Measurements from ENCODE around the gene HSD3B1.
"Not testable (repeated sequence)": the region's sequence is repeated elsewhere in the genome, so short reads cannot be mapped to it uniquely, and the experiment has no call there.

The HSD3B1 gene

DNA sequence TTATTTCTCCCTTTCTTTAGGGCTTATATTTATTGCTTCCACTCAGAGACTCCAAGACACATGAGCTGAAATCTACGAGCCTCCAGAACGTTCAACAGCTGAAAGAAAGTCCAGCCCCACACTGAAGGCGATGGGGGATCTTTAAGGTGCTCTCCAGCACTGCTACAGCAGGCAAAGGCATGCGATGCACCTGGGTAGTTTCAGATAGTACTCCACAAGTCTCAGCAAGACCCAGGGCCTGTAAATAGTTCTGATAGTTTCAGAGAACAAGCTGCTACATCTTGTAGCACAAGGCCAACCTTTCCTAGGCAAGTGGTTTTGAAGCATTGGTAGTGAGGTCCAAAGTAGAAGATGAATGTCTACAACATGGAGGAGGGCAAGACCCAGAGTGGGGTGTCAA, 2.2 kb upstream of the HSD3B1 start:
- H3K9ac ChIP-seq (ENCODE audit: low read depth, low read length) = no peak overlapping the region
- peaks cover 11% of the 10 kb centered on the region for H3K27me3 ChIP-seq (ENCODE audit: control insufficient read depth, insufficient read depth, low read length)
- H3K36me3 ChIP-seq (ENCODE audit: insufficient read depth, low read length) = no peaks in the 10 kb centered on the region
- H3K9me3 ChIP-seq (replicated peaks; ENCODE audit: low read length) = no peaks in the 10 kb centered on the region
- no peak overlapping the region for H3K4me2 ChIP-seq (ENCODE audit: low read length)
- no peaks in the 10 kb centered on the region for H3K4me1 ChIP-seq (ENCODE audit: control insufficient read depth, insufficient read depth, low read length)
- H3K4me3 ChIP-seq (ENCODE audit: low read length) = no peak overlapping the region

DNA sequence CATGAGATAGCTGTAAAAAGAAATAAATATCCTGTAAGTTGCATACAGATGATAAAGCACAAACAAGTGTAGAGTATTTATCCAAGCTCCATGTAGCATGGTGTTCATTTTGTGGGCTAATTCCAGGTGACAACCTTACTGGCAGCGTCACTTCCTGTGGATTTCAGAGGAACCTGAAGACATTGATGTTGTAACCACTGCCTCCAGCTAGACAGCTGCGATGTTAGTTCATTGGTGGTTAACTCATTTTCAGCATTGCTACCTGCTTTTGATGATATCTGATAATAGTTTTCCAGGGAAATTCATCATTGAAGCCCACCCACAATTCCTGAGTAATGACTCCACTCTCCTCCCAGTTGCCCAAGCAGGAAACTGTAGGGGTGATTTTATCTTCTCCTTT, 3.0 kb downstream of the HSD3B1 start:
- H3K4me3 ChIP-seq (ENCODE audit: low read length) = no peak overlapping the region

DNA sequence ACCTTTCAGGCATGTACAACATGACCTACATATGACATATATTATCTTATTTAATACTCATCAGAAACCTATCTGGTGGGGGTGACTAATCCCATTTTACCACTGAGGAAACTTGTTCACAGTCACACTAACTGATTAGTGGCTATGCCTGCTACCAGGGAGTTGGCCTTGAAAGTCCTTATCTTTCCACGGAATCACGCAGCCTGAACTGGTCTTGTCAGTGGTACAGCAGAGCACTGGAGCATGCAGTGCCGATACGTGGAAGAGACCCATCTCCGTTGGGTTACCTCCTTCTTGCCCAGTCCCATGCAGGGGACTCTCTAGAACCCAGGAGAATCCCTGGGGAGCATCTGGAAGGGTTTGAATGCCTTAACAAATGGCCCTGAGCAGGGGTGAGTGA, 8.2 kb downstream of the HSD3B1 start:
- Histone ChIP-seq H3K4me1 (ENCODE audit: control insufficient read depth, insufficient read depth, low read length) (no peaks in the 10 kb centered on the region), H3K4me2 (ENCODE audit: low read length) (no peak overlapping the region), H3K9me3 (replicated peaks; ENCODE audit: low read length) (no peaks in the 10 kb centered on the region), H3K4me3 (ENCODE audit: low read length) (no peak overlapping the region), H3K27me3 (ENCODE audit: control insufficient read depth, insufficient read depth, low read length) (no peaks in the 10 kb centered on the region), H3K36me3 (ENCODE audit: insufficient read depth, low read length) (no peaks in the 10 kb centered on the region), H3K9ac (ENCODE audit: low read depth, low read length) (no peak overlapping the region)

More for the DNA sequence above, 3.0 kb downstream of the HSD3B1 start:
- H3K9me3 ChIP-seq (replicated peaks; ENCODE audit: low read length) = no peaks in the 10 kb centered on the region
- H3K27me3 ChIP-seq (ENCODE audit: control insufficient read depth, insufficient read depth, low read length) = peaks cover 11% of the 10 kb centered on the region
- no peaks in the 10 kb centered on the region for H3K4me1 ChIP-seq (ENCODE audit: control insufficient read depth, insufficient read depth, low read length)
- no peak overlapping the region for H3K4me2 ChIP-seq (ENCODE audit: low read length)
- H3K36me3 ChIP-seq (ENCODE audit: insufficient read depth, low read length) = no peaks in the 10 kb centered on the region
- H3K9ac ChIP-seq (ENCODE audit: low read depth, low read length) = no peak overlapping the region

- Histone ChIP-seq H3K4me2 (ENCODE audit: low read length) (no peak overlapping the region), H3K27me3 (ENCODE audit: control insufficient read depth, insufficient read depth, low read length) (no peaks in the 10 kb centered on the region), H3K36me3 (ENCODE audit: insufficient read depth, low read length) (no peaks in the 10 kb centered on the region), H3K4me3 (ENCODE audit: low read length) (no peak overlapping the region), H3K4me1 (ENCODE audit: control insufficient read depth, insufficient read depth, low read length) (no peaks in the 10 kb centered on the region), H3K9ac (ENCODE audit: low read depth, low read length) (no peak overlapping the region), H3K9me3 (replicated peaks; ENCODE audit: low read length) (no peaks in the 10 kb centered on the region)
Measured at GRCh38 chr1:119516247-119516646, 9.2 kb downstream of the HSD3B1 start.

DNA sequence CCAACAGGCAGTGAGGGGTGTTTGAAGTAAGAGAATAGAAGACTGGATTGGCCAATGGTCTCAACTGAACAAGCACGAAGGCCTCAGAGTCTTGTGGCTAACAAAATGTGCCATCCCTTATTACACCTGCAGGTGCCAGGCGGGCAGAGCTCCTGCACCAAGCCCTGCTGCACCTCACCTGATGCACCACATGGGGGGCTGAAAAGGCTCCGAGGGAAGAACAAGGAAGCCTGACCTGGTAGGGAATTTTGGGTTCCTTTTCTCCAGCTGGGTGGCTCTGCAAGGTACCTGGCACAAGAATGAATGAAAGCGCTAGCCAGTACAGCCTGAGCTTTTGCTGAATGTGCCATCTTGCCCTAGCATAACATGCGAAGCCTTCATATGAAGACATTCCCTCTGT, 9.7 kb downstream of the HSD3B1 start:
- H3K9me3 ChIP-seq (replicated peaks; ENCODE audit: low read length) = no peaks in the 10 kb centered on the region
- no peaks in the 10 kb centered on the region for H3K4me1 ChIP-seq (ENCODE audit: control insufficient read depth, insufficient read depth, low read length)
- H3K9ac ChIP-seq (ENCODE audit: low read depth, low read length) = no peak overlapping the region
- H3K27me3 ChIP-seq (ENCODE audit: control insufficient read depth, insufficient read depth, low read length) = no peaks in the 10 kb centered on the region
- H3K36me3 ChIP-seq (ENCODE audit: insufficient read depth, low read length) = no peaks in the 10 kb centered on the region
- H3K4me3 ChIP-seq (ENCODE audit: low read length) = no peak overlapping the region
- no peak overlapping the region for H3K4me2 ChIP-seq (ENCODE audit: low read length)

- H3K9me3 ChIP-seq (replicated peaks; ENCODE audit: low read length); H3K4me3 ChIP-seq (ENCODE audit: low read length); H3K4me1 ChIP-seq (ENCODE audit: control insufficient read depth, insufficient read depth, low read length); H3K4me2 ChIP-seq (ENCODE audit: low read length); H3K9ac ChIP-seq (ENCODE audit: low read depth, low read length); H3K27me3 ChIP-seq (ENCODE audit: control insufficient read depth, insufficient read depth, low read length); H3K36me3 ChIP-seq (ENCODE audit: insufficient read depth, low read length): not testable (repeated sequence)
Measured at GRCh38 chr1:119517667-119518066, 10.7 kb downstream of the HSD3B1 start.

GRCh38 chr1:119531606-119532323, 24.8 kb downstream of the HSD3B1 start:
- Histone ChIP-seq H3K4me1 (ENCODE audit: control insufficient read depth, insufficient read depth, low read length) (no peaks in the 10 kb centered on the region), H3K4me3 (ENCODE audit: low read length) (no peak overlapping the region), H3K9ac (ENCODE audit: low read depth, low read length) (no peak overlapping the region), H3K4me2 (ENCODE audit: low read length) (no peak overlapping the region), H3K27me3 (ENCODE audit: control insufficient read depth, insufficient read depth, low read length) (peaks cover 19% of the 10 kb centered on the region), H3K36me3 (ENCODE audit: insufficient read depth, low read length) (no peaks in the 10 kb centered on the region), H3K9me3 (replicated peaks; ENCODE audit: low read length) (no peaks in the 10 kb centered on the region)

GRCh38 chr1:119532324-119532910, 25.4 kb downstream of the HSD3B1 start:
- H3K4me3 ChIP-seq (ENCODE audit: low read length) = no peak overlapping the region
- H3K27me3 ChIP-seq (ENCODE audit: control insufficient read depth, insufficient read depth, low read length) = peaks cover 18% of the 10 kb centered on the region
- H3K9me3 ChIP-seq (replicated peaks; ENCODE audit: low read length) = no peaks in the 10 kb centered on the region
- H3K4me1 ChIP-seq (ENCODE audit: control insufficient read depth, insufficient read depth, low read length) = no peaks in the 10 kb centered on the region
- H3K36me3 ChIP-seq (ENCODE audit: insufficient read depth, low read length) = no peaks in the 10 kb centered on the region
- no peak overlapping the region for H3K9ac ChIP-seq (ENCODE audit: low read depth, low read length)
- no peak overlapping the region for H3K4me2 ChIP-seq (ENCODE audit: low read length)

- no peak overlapping the region for H3K9ac ChIP-seq (ENCODE audit: low read depth, low read length)
- no peak overlapping the region for H3K4me2 ChIP-seq (ENCODE audit: low read length)
- H3K9me3 ChIP-seq (replicated peaks; ENCODE audit: low read length) = no peaks in the 10 kb centered on the region
- no peaks in the 10 kb centered on the region for H3K36me3 ChIP-seq (ENCODE audit: insufficient read depth, low read length)
- no peak overlapping the region for H3K4me3 ChIP-seq (ENCODE audit: low read length)
- peaks cover 23% of the 10 kb centered on the region for H3K27me3 ChIP-seq (ENCODE audit: control insufficient read depth, insufficient read depth, low read length)
- no peaks in the 10 kb centered on the region for H3K4me1 ChIP-seq (ENCODE audit: control insufficient read depth, insufficient read depth, low read length)
Measured at GRCh38 chr1:119535381-119535780, 28.4 kb downstream of the HSD3B1 start.

- no peak overlapping the region for H3K4me2 ChIP-seq (ENCODE audit: low read length)
- H3K9me3 ChIP-seq (replicated peaks; ENCODE audit: low read length) = no peaks in the 10 kb centered on the region
- H3K4me3 ChIP-seq (ENCODE audit: low read length) = no peak overlapping the region
- no peak overlapping the region for H3K9ac ChIP-seq (ENCODE audit: low read depth, low read length)
- peaks cover 41% of the 10 kb centered on the region for H3K27me3 ChIP-seq (ENCODE audit: control insufficient read depth, insufficient read depth, low read length)
- no peaks in the 10 kb centered on the region for H3K4me1 ChIP-seq (ENCODE audit: control insufficient read depth, insufficient read depth, low read length)
- H3K36me3 ChIP-seq (ENCODE audit: insufficient read depth, low read length) = no peaks in the 10 kb centered on the region
Measured at GRCh38 chr1:119537966-119538365, 31.0 kb downstream of the HSD3B1 start.

DNA sequence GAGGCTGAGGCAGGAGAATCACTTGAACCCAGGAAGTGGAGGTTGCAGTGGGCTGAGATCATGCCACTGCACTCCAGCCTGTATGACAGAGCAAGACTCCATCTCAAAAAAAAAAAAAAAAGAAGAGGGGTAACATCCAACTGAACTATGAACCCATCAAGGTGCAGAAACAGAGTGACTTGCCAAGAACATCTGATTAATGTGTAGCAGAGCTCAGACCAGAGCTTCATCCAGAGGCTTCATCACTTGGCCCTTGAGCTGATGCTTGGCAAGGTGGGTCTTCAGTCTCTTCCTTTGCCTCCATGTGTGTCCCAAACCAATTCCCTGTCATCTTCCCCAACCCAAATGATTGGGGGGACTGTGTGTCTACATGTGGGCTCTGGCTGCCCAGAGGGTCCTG, 32.6 kb downstream of the HSD3B1 start:
- H3K4me3 ChIP-seq (ENCODE audit: low read length) = no peak overlapping the region
- H3K4me2 ChIP-seq (ENCODE audit: low read length) = no peak overlapping the region
- no peaks in the 10 kb centered on the region for H3K4me1 ChIP-seq (ENCODE audit: control insufficient read depth, insufficient read depth, low read length)
- peaks cover 44% of the 10 kb centered on the region for H3K27me3 ChIP-seq (ENCODE audit: control insufficient read depth, insufficient read depth, low read length)
- no peaks in the 10 kb centered on the region for H3K9me3 ChIP-seq (replicated peaks; ENCODE audit: low read length)
- H3K36me3 ChIP-seq (ENCODE audit: insufficient read depth, low read length) = no peaks in the 10 kb centered on the region
- H3K9ac ChIP-seq (ENCODE audit: low read depth, low read length) = no peak overlapping the region

GRCh38 chr1:119541389-119541788, 34.4 kb downstream of the HSD3B1 start:
- H3K9ac ChIP-seq (ENCODE audit: low read depth, low read length) = no peak overlapping the region
- no peak overlapping the region for H3K4me2 ChIP-seq (ENCODE audit: low read length)
- peaks cover 43% of the 10 kb centered on the region for H3K27me3 ChIP-seq (ENCODE audit: control insufficient read depth, insufficient read depth, low read length)
- no peaks in the 10 kb centered on the region for H3K4me1 ChIP-seq (ENCODE audit: control insufficient read depth, insufficient read depth, low read length)
- no peaks in the 10 kb centered on the region for H3K36me3 ChIP-seq (ENCODE audit: insufficient read depth, low read length)
- no peaks in the 10 kb centered on the region for H3K9me3 ChIP-seq (replicated peaks; ENCODE audit: low read length)
- H3K4me3 ChIP-seq (ENCODE audit: low read length) = no peak overlapping the region

Measured in skeletal muscle satellite cell (primary cell).